DND-41 (cell line): ENCODE measurements around the gene AKTIP.

Experiments
- ATAC-seq: fragments of 200-7000 bp; cut with Tn5 transposase; 3 replicates; pipeline ENCODE4 v1.9.1; 2021; ENCODE audit warnings: low read depth; ENCODE audit not compliant: insufficient read depth
- DNase-seq: peaks from one replicate; pipeline ENCODE4 v3.0.0-alpha.2; 2020
- H2AFZ ChIP-seq: 2 replicates; pipeline ENCODE4 v1.6.0; 2012; ENCODE audit warnings: low read depth, low read length
- H3K27ac ChIP-seq: 2 replicates; pipeline ENCODE4 v1.5.1; 2012; ENCODE audit warnings: low read length, inconsistent platforms
- H3K27me3 ChIP-seq: fragments of 200-600 bp; sonication (generic); 2 replicates; pipeline ENCODE4 v1.6.0; 2012; ENCODE audit warnings: low read length, mild to moderate bottlenecking, inconsistent platforms; ENCODE audit not compliant: insufficient read depth, poor library complexity
- H3K36me3 ChIP-seq: 2 replicates; pipeline ENCODE4 v1.5.1; 2012; ENCODE audit warnings: low read length, inconsistent platforms; ENCODE audit not compliant: insufficient read depth
- H3K4me1 ChIP-seq: 2 replicates; pipeline ENCODE4 v1.5.1; 2012; ENCODE audit warnings: mild to moderate bottlenecking, low read length; ENCODE audit not compliant: insufficient read depth
- H3K4me2 ChIP-seq: 2 replicates; pipeline ENCODE4 v1.6.0; 2012; ENCODE audit warnings: mild to moderate bottlenecking, moderate library complexity, low read length, inconsistent platforms; ENCODE audit not compliant: insufficient read depth
- H3K4me3 ChIP-seq, 2 experiments: fragments of 200-600 bp in 1 of 2; shearing (Covaris generic) in 1 of 2; 2 replicates each; pipeline ENCODE4 v1.5.1; 2012 to 2016; ENCODE audit warnings: inconsistent platforms in 2 of 2, low read length in 2 of 2, mild to moderate bottlenecking in 2 of 2, low read depth in 1 of 2, moderate library complexity in 1 of 2
- H3K79me2 ChIP-seq: 2 replicates; pipeline ENCODE4 v1.6.0; 2012; ENCODE audit warnings: low read length, inconsistent platforms; ENCODE audit not compliant: insufficient read depth
- H3K9ac ChIP-seq: 2 replicates; pipeline ENCODE4 v1.6.0; 2012; ENCODE audit warnings: low read depth, mild to moderate bottlenecking, inconsistent platforms, low read length, moderate library complexity
- H3K9me3 ChIP-seq: 2 replicates; pipeline ENCODE4 v1.5.1; 2012; ENCODE audit warnings: low read length, moderate library complexity, mild to moderate bottlenecking, inconsistent platforms; ENCODE audit not compliant: insufficient read depth, severe bottlenecking
- H4K20me1 ChIP-seq: 2 replicates; pipeline ENCODE4 v1.6.0; 2012; ENCODE audit warnings: low read length; ENCODE audit not compliant: insufficient read depth
- CTCF ChIP-seq: IDR thresholded peaks from 2 replicates; pipeline ENCODE4 v1.5.1; 2012; ENCODE audit warnings: borderline replicate concordance, low read length, moderate library complexity, mild to moderate bottlenecking; ENCODE audit not compliant: poor library complexity, severe bottlenecking; ENCODE audit errors: extremely low read depth
- EZH2 ChIP-seq: IDR thresholded peaks from 3 replicates; pipeline ENCODE4 v1.6.1; 2012; ENCODE audit warnings: borderline replicate concordance, low read depth, mild to moderate bottlenecking, moderate library complexity, low read length, inconsistent platforms; ENCODE audit not compliant: severe bottlenecking

The AKTIP gene

GRCh38 chr16:53502331-53503269 is at the start of gene AKTIP:
Gene AKTIP (minus strand): TSS chr16:53503209. CDS start chr16:53500259, 2,950 bp downstream.
- peaks cover 4% of the 10 kb centered on the region; the same call in 1 of the 2 replicates for H3K79me2 ChIP-seq
- H3K9ac ChIP-seq: peak within 1 kb of the TSS; percentile 90
- H3K9me3 ChIP-seq: no peaks in the 10 kb centered on the region
- H3K4me2 ChIP-seq: peak within 1 kb of the TSS; percentile 85
- H3K36me3 ChIP-seq: peaks cover 4% of the 10 kb centered on the region; the same call in 1 of the 2 replicates
- ATAC-seq (peak; percentile 6), DNase-seq (peak; percentile 25)
- no peak for TF ChIP-seq EZH2
- no peak for TF ChIP-seq CTCF
- peaks cover 35% of the 10 kb centered on the region for H3K4me1 ChIP-seq
- no peaks in the 10 kb centered on the region for H3K27me3 ChIP-seq
- peaks cover 6% of the 10 kb centered on the region; the same call in 1 of the 2 replicates for H4K20me1 ChIP-seq
- peak within 1 kb of the TSS; percentile 99 for H3K27ac ChIP-seq
- peak within 1 kb of the TSS; percentile 96 for H2AFZ ChIP-seq
- peak within 1 kb of the TSS; percentile 93 to 97 for H3K4me3 ChIP-seq

GRCh38 chr16:53549970-53550690 is 47.1 kb upstream of the AKTIP start:
- H3K79me2 ChIP-seq: no peaks in the 10 kb centered on the region
- no peak for TF ChIP-seq EZH2
- peak; percentile 94 for TF ChIP-seq CTCF
- peak overlapping the region; percentile 49 for H3K27ac ChIP-seq
- peak; percentile 81 for DNase-seq
- H3K36me3 ChIP-seq: no peaks in the 10 kb centered on the region
- no peaks in the 10 kb centered on the region for H3K9me3 ChIP-seq
- H4K20me1 ChIP-seq: no peaks in the 10 kb centered on the region
- H3K27me3 ChIP-seq: no peaks in the 10 kb centered on the region
- H3K4me1 ChIP-seq: peaks cover 53% of the 10 kb centered on the region
- peak overlapping the region; percentile 46 for H3K4me2 ChIP-seq
- peak overlapping the region; percentile 69 for H2AFZ ChIP-seq
- H3K9ac ChIP-seq: peak overlapping the region; percentile 25
- H3K4me3 ChIP-seq: 0 out of 4 replicates have a peak overlapping the region, but pooled peaks of 1 of the 2 experiments have one; percentile 13
- peak; percentile 72 for ATAC-seq

- Histone ChIP-seq H4K20me1 (no peaks in the 10 kb centered on the region), H3K9me3 (no peaks in the 10 kb centered on the region), H3K79me2 (no peaks in the 10 kb centered on the region), H3K4me2 (peak overlapping the region; percentile 41), H3K27me3 (no peaks in the 10 kb centered on the region), H2AFZ (peak overlapping the region; percentile 10; the same call in 1 of the 2 replicates), H3K36me3 (no peaks in the 10 kb centered on the region), H3K27ac (peak overlapping the region; percentile 65), H3K4me1 (peaks cover 63% of the 10 kb centered on the region), H3K4me3 (no peak overlapping the region), H3K9ac (peak overlapping the region; percentile 11; the same call in 1 of the 2 replicates)
- DNase-seq (peak; percentile 71), ATAC-seq (peak; percentile 51)
- no peak for TF ChIP-seq EZH2
- peak; percentile 26 for TF ChIP-seq CTCF
Measured at GRCh38 chr16:53546988-53547391, 44.0 kb upstream of the AKTIP start.
